GM12864 (cell line): ENCODE measurements around the gene RXRA.

Experiments used
- DNase-seq: peaks from one replicate; pipeline ENCODE4 v3.0.0-alpha.2; 2011; ENCODE audit warnings: low read depth
- H3K4me3 ChIP-seq: 2 replicates; pipeline ENCODE4 v1.5.1; 2011; ENCODE audit warnings: mild to moderate bottlenecking, low read depth, low read length, control low read depth
- TF ChIP-seq, protein P1 (sequence below): IDR thresholded peaks from 2 replicates; pipeline ENCODE4 v1.5.1; 2011; ENCODE audit warnings: low read depth, mild to moderate bottlenecking, moderate library complexity, low read length, control low read depth, inconsistent platforms; ENCODE audit errors: missing control alignments

The RXRA gene

DNA sequence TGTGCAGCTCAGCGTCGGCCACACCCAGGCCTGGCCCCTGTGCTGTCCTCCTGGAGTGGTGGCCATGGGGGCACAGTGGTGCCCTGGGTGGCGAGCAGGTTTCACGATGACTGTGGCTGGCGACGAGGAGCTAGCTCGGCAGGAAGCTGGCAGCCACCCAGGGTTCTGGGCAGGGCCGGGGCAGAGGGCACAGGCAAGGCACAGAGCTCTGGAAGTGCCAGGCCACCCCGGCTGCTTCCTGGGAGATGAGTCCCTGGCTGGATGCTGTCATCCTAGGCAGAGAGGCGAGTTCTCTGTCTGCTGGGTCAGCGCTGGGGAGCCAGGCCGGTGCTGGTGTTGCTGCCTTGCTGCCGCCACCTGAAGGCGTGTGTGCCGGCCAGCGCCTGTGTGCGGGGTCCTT lies 51.7 kb downstream of the RXRA start:
- TF ChIP-seq, protein P1, sequence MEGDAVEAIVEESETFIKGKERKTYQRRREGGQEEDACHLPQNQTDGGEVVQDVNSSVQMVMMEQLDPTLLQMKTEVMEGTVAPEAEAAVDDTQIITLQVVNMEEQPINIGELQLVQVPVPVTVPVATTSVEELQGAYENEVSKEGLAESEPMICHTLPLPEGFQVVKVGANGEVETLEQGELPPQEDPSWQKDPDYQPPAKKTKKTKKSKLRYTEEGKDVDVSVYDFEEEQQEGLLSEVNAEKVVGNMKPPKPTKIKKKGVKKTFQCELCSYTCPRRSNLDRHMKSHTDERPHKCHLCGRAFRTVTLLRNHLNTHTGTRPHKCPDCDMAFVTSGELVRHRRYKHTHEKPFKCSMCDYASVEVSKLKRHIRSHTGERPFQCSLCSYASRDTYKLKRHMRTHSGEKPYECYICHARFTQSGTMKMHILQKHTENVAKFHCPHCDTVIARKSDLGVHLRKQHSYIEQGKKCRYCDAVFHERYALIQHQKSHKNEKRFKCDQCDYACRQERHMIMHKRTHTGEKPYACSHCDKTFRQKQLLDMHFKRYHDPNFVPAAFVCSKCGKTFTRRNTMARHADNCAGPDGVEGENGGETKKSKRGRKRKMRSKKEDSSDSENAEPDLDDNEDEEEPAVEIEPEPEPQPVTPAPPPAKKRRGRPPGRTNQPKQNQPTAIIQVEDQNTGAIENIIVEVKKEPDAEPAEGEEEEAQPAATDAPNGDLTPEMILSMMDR: no peak
- DNase-seq: no peak
- H3K4me3 ChIP-seq: no peak overlapping the region

DNA sequence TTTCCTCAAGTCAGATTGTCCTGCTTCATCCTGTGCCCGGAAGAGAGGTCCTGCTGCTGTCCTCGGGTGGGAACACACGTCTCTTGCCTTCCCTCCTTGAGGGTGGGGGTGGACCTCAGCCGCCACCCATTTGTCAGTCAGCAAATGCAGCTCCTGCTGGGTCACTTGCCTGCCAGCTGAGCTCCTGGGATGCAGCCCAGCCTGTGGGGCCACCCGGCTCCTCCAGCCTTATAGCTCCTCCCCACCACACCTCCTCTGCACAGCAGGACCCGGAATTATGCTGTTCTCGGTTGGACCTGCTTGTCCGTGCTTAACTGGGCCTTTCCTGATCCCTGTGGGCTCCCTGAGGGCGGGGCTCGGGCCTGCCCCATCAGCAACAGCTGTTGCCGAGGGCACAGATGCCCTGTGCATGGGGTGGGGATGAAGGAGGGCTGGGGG lies 52.7 kb downstream of the RXRA start:
- DNase-seq: no peak
- TF ChIP-seq, protein P1: no peak
- no peak overlapping the region for H3K4me3 ChIP-seq

DNA sequence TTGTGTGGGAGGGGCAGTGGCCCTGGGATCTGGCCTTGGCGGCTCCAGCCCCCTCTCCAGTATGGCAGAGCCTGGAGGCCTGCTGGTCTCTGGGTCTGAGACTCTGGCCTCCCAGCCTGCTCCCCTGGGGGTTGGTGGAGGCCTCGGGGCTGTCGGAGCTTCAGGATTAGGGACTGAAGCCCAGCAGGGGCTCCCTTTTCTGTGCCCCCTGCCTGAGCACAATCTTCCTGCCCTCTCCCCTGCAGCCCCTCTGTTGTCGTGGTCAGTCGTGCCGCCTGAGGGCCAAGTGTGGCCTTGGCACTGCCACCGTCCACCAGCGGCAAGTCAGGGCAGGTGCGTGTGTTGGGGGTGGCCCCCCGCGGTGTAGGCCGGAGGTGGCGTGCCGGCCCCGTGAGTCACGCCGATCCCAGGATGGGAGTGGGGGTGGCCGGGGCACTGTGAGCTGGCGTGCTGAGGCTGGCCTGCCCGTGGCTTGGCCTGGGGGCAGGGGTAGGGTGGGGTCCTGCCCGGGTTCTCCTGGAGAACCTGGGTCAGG lies 53.6 kb downstream of the RXRA start:
- H3K4me3 ChIP-seq: no peak overlapping the region
- DNase-seq: no peak

DNA sequence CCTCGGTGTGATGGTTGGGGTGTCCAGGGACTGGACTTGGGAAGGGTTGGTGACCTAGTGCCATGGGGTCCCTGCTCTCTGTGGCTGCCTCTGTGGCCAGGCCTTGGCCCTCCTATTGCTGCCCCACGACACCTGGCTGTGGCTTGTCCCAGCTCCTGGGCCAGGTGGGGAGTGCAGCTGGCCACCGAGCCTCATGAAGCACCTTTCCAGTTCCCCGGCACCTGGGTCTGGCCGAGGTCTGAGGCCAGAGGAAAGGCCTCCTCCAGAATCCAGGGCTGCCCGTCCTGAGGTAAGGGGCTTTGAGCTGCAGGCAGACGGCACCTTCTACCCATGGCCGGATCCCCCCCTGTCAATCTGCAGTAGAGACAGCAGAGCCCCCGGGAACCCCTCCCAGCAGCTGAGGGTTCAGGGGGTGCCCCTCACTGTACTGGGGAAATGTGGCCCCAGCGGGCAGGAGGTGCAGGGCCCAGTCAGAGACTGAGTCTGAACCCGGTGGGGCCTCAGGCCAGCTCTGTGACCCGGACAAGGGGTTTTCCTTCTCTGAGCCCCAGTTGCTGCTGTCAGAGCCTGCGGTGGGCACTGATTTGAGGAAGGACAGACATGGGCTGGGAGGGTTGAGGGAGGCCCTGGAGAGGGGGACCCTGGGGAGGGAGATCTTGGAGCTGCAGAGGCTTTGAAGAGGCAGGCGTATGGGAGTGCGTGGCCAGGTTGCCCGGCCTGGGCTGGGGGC lies 54.5 kb downstream of the RXRA start:
- DNase-seq: no peak
- H3K4me3 ChIP-seq: no peak overlapping the region
- TF ChIP-seq, protein P1: no peak

More for the DNA sequence above, 53.6 kb downstream of the RXRA start:
- TF ChIP-seq, protein P1: no peak

DNA sequence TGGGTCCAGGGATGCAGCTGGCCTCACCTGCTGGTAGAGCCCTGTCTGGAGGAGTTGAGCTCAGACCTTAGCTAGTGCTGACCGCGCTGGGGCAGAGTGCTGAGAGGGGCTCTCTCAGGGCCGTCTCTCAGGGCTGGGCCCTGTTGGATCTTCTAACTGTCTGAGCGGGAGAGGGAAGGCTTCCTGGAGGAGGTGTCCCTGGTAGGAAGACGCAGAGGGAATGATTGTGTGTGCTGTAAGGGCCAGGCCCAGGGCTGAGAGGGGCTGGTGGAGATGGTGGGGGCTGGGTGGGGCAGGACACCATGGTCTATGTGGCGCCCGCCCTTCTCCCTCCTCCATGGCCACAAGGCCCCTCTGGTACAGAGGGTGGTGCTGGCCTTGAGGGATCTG lies 55.0 kb downstream of the RXRA start:
- TF ChIP-seq, protein P1: no peak
- no peak for DNase-seq
- no peak overlapping the region for H3K4me3 ChIP-seq

DNA sequence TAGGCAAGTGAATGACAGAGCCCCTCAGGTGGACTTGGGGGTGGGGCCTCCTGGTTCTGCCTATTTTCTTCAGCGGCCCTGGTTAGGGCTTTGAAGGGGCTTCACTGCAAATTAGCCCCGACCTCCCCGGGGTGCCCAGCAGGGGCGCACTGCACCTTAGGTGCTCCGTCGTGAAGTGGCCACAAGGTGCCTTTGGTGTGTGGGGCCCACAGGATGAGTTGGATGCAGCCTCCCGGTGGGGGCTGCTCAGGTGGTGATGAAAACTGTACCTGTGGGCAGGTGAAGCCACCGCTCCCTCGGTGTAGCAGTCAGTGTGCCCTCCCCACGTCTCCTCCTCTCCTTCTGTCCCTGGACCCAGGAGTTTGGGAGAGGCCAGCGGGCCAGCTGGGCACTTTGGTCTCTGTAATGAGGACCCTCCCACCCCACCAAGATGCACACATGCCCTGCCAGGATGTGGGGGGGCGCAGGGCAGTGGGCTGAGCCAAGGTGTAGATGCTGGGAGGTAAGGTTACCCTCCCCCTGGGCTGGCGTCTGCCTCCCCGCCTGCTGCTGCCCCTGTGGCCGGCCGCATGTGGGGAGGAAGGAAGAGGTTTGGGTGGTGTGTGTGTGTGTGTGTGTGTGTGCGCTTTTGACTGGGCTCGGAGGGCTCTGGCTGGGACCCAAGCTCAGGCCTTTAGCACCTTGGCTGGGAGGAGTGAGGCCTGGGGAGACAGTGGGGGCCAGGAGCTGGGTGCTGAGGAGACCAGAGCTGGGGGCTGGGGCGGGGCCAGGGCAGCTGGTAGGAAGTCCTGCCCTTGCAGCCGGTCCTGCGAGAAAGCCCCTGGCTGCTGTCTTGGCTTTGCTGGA lies 55.6 kb downstream of the RXRA start:
- TF ChIP-seq, protein P1: peak; percentile 77
- no peak overlapping the region for H3K4me3 ChIP-seq
- no peak for DNase-seq
